ENCODE data around the gene DCAF5.
"Not testable (repeated sequence)": the region's sequence is repeated elsewhere in the genome, so short reads cannot be mapped to it uniquely, and the experiment has no call there.

The DCAF5 gene

GRCh38 chr14:69038455-69039287, 114.2 kb downstream of the DCAF5 start:
- no peak for DNase-seq

- DNase-seq: no peak
Measured at GRCh38 chr14:69037790-69038454, 115.0 kb downstream of the DCAF5 start.

- DNase-seq: no peak
Measured at GRCh38 chr14:69036757-69037506, 116.0 kb downstream of the DCAF5 start.

- DNase-seq: no peak
Measured at GRCh38 chr14:69034612-69035262, 118.2 kb downstream of the DCAF5 start.

GRCh38 chr14:69027242-69027913, 125.5 kb downstream of the DCAF5 start:
- DNase-seq: no peak

- no peak for DNase-seq
Measured at GRCh38 chr14:69023035-69023434, 129.9 kb downstream of the DCAF5 start.

- not testable (repeated sequence) for DNase-seq
Measured at GRCh38 chr14:69022093-69022492, 130.8 kb downstream of the DCAF5 start.

- no peak for DNase-seq
Measured at GRCh38 chr14:69017706-69018105, 135.2 kb downstream of the DCAF5 start.

GRCh38 chr14:69014829-69015259, 138.1 kb downstream of the DCAF5 start:
- no peak for DNase-seq

- peak; percentile 55 for DNase-seq
Measured at GRCh38 chr14:69013943-69014782, 138.8 kb downstream of the DCAF5 start.

- DNase-seq: no peak
Measured at GRCh38 chr14:69012256-69012953, 140.5 kb downstream of the DCAF5 start.

GRCh38 chr14:69010648-69011047, 142.3 kb downstream of the DCAF5 start:
- no peak for DNase-seq

- no peak for DNase-seq
Measured at GRCh38 chr14:69008421-69008884, 144.5 kb downstream of the DCAF5 start.

GRCh38 chr14:69006346-69006745, 146.6 kb downstream of the DCAF5 start:
- DNase-seq: no peak

- no peak for DNase-seq
Measured at GRCh38 chr14:69005432-69006148, 147.3 kb downstream of the DCAF5 start.

GRCh38 chr14:69004731-69005431, 148.0 kb downstream of the DCAF5 start:
- no peak for DNase-seq

GRCh38 chr14:69003626-69004025, 149.3 kb downstream of the DCAF5 start:
- DNase-seq: no peak

GRCh38 chr14:69002069-69002468, 150.8 kb downstream of the DCAF5 start:
- DNase-seq: no peak

GRCh38 chr14:69001375-69001774, 151.5 kb downstream of the DCAF5 start:
- no peak for DNase-seq

Measured in right forelimb (tissue), 1 donor.